Nephron (organoid): ENCODE results near the gene EVA1A.
A peak's percentile ranks its signal among the peaks of the same experiment; 100 is the strongest.

Experiments used
- H3K27ac Mint-ChIP-seq, 3 experiments: 2 replicates each; pipeline ENCODE4 v1.8.0; 2020; ENCODE audit warnings: mixed read lengths in 3 of 3, mild to moderate bottlenecking in 2 of 3, moderate library complexity in 1 of 3
- H3K27me3 Mint-ChIP-seq: 2 replicates; pipeline ENCODE4 v1.8.0; 2021; ENCODE audit warnings: low read depth, mild to moderate bottlenecking, moderate library complexity, mixed read lengths
- H3K36me3 Mint-ChIP-seq: 2 replicates; pipeline ENCODE4 v1.8.0; 2020; ENCODE audit warnings: low read depth, mixed read lengths
- H3K4me1 Mint-ChIP-seq: 2 replicates; pipeline ENCODE4 v1.8.0; 2020; ENCODE audit warnings: mixed read lengths
- H3K4me3 Mint-ChIP-seq, 3 experiments: 2 replicates each; pipeline ENCODE4 v1.8.0; 2020; ENCODE audit warnings: mild to moderate bottlenecking in 3 of 3, mixed read lengths in 3 of 3, moderate library complexity in 2 of 3
- H3K9me3 Mint-ChIP-seq: 2 replicates; pipeline ENCODE4 v1.8.0; 2020; ENCODE audit warnings: mixed read lengths
- TF ChIP-seq, protein P1 (sequence below), 3 experiments: fragments of 200-600 bp; sonication (generic); IDR thresholded peaks; one replicate each; pipeline ENCODE4 v1.5.0; 2021; ENCODE audit warnings: antibody characterized with exemption in 3 of 3; ENCODE audit not compliant: unreplicated experiment in 3 of 3

EVA1A gene

DNA sequence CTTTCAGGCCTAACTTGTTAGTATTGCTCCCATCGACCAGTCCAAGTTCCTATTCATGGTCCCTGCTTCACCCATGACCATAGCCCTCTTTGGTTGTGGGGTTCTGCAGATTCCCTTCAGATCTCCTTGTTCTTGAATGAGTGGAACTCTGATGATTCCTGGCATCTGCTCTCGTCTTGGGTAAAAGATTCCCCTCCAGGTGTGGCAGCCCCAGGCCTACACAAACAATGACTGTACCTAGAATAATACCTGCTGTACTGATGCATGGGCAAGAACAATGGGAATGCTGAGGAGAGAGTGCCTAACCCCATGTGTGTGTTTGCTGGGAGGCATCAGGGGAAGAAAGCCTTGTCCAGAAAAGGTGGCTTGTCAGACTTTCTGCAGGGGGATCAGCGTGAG is 46.7 kb upstream of the EVA1A start:
- Mint-ChIP-seq H3K27me3 (peaks cover 21% of the 10 kb centered on the region), H3K9me3 (no peaks in the 10 kb centered on the region), H3K36me3 (no peaks in the 10 kb centered on the region), H3K27ac (peak overlapping the region in 2 of 3 experiments; percentile 56 to 83), H3K4me3 (no peak overlapping the region), H3K4me1 (peaks cover 23% of the 10 kb centered on the region)
- TF ChIP-seq, protein P1, sequence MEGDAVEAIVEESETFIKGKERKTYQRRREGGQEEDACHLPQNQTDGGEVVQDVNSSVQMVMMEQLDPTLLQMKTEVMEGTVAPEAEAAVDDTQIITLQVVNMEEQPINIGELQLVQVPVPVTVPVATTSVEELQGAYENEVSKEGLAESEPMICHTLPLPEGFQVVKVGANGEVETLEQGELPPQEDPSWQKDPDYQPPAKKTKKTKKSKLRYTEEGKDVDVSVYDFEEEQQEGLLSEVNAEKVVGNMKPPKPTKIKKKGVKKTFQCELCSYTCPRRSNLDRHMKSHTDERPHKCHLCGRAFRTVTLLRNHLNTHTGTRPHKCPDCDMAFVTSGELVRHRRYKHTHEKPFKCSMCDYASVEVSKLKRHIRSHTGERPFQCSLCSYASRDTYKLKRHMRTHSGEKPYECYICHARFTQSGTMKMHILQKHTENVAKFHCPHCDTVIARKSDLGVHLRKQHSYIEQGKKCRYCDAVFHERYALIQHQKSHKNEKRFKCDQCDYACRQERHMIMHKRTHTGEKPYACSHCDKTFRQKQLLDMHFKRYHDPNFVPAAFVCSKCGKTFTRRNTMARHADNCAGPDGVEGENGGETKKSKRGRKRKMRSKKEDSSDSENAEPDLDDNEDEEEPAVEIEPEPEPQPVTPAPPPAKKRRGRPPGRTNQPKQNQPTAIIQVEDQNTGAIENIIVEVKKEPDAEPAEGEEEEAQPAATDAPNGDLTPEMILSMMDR (IDR thresholded peaks at IDR 0.05; ENCODE audit: unreplicated experiment in 3 of 3): no peak

GRCh38 chr2:75606761-75607399 is 46.1 kb upstream of the EVA1A start:
- H3K27me3 Mint-ChIP-seq: peaks cover 16% of the 10 kb centered on the region
- H3K36me3 Mint-ChIP-seq: no peaks in the 10 kb centered on the region
- peak overlapping the region; percentile 56 to 83 (median 82) for H3K27ac Mint-ChIP-seq
- TF ChIP-seq, protein P1 (IDR thresholded peaks at IDR 0.05; ENCODE audit: unreplicated experiment in 3 of 3): no peak
- H3K4me3 Mint-ChIP-seq: no peak overlapping the region
- H3K4me1 Mint-ChIP-seq: peaks cover 23% of the 10 kb centered on the region
- no peaks in the 10 kb centered on the region for H3K9me3 Mint-ChIP-seq

GRCh38 chr2:75605770-75606529 is 45.2 kb upstream of the EVA1A start:
- Mint-ChIP-seq H3K27me3 (peaks cover 12% of the 10 kb centered on the region), H3K36me3 (no peaks in the 10 kb centered on the region), H3K9me3 (no peaks in the 10 kb centered on the region), H3K27ac (peak overlapping the region; percentile 56 to 83 (median 82)), H3K4me3 (no peak overlapping the region), H3K4me1 (peaks cover 23% of the 10 kb centered on the region)
- TF ChIP-seq, protein P1 (IDR thresholded peaks at IDR 0.05; ENCODE audit: unreplicated experiment in 3 of 3): no peak

DNA sequence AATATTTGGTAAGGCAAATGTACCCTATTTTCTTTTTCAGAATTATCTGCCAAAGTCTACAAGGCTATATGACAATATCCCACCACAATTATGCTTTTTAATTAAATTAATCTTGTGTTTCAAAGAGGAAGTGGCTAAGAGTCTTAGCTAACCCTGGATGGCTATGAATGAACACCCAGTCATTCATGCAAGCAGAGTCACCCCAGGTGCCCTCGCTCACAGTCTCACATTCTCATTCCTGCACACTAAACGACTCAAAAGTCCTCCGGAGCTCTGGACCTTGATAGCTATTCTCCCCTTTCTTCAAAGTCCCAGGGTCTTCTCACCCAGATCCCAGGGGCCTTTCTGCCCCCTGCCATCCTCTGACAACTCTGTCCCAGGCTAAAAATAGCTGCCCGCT is 43.7 kb upstream of the EVA1A start:
- TF ChIP-seq, protein P1 (IDR thresholded peaks at IDR 0.05; ENCODE audit: unreplicated experiment in 3 of 3): no peak
- H3K27me3 Mint-ChIP-seq: peaks cover 12% of the 10 kb centered on the region
- H3K4me1 Mint-ChIP-seq: peaks cover 23% of the 10 kb centered on the region
- H3K4me3 Mint-ChIP-seq: no peak overlapping the region
- H3K9me3 Mint-ChIP-seq: no peaks in the 10 kb centered on the region
- H3K36me3 Mint-ChIP-seq: no peaks in the 10 kb centered on the region
- H3K27ac Mint-ChIP-seq: no peak overlapping the region

GRCh38 chr2:75603477-75603876 is 42.7 kb upstream of the EVA1A start:
- no peaks in the 10 kb centered on the region for H3K36me3 Mint-ChIP-seq
- no peak overlapping the region for H3K27ac Mint-ChIP-seq
- H3K27me3 Mint-ChIP-seq: peaks cover 5% of the 10 kb centered on the region
- H3K4me3 Mint-ChIP-seq: no peak overlapping the region
- H3K4me1 Mint-ChIP-seq: peaks cover 15% of the 10 kb centered on the region
- H3K9me3 Mint-ChIP-seq: no peaks in the 10 kb centered on the region
- TF ChIP-seq, protein P1 (IDR thresholded peaks at IDR 0.05; ENCODE audit: unreplicated experiment in 3 of 3): no peak
